HepG2 (cell line): ENCODE data around the gene IL24. TPM values are rescaled to one million over a fixed set of nuclear protein-coding genes. Genes with fewer than 3 reads are reported as not detected.

Source experiments
- ATAC-seq: fragments of 200-7000 bp; cut with Tn5 transposase; 3 replicates; pipeline ENCODE4 v1.9.1; 2020; ENCODE audit warnings: mild to moderate bottlenecking, moderate library complexity
- BruUV-seq: library from RNA; stranded (reverse); fragments of 400-500 nt; replicated peaks from 2 replicates; lab custom pipeline; 2021; lab: Mats Ljungman, UMichigan
- CTCF ChIA-PET: fragments of 300-600 bp; formaldehyde crosslinking; extraction: SDS; loops from one replicate; lab custom pipeline; 2021; ENCODE audit warnings: low total read pairs, inconsistent platforms, low intra/inter-chr PET ratio; lab: Yijun Ruan, JAX
- POLR2A ChIA-PET: fragments of 350-600 bp; sonication (Branson Sonifier 250); formaldehyde crosslinking; loops from one replicate; lab custom pipeline; 2020; ENCODE audit warnings: antibody characterized with exemption, inconsistent platforms; lab: Yijun Ruan, JAX
- DNase-seq: peaks from one replicate; pipeline ENCODE4 v3.0.0-alpha.2; 2015; ENCODE audit warnings: low spot score
- FAIRE-seq: peaks from 3 replicates; lab custom pipeline; 2011; peaks lifted over from hg19 to GRCh38; lab: Jason Lieb, UNC
- H2AFZ ChIP-seq: one replicate; pipeline ENCODE4 v1.6.1; 2011; ENCODE audit warnings: low read length, inconsistent platforms
- H3K27ac ChIP-seq: fragments of 300-600 bp; 3 replicates; pipeline ENCODE4 v1.8.0; 2011; ENCODE audit warnings: mixed run types, mild to moderate bottlenecking, mixed read lengths, low read length, inconsistent platforms; ENCODE audit not compliant: insufficient read depth; ENCODE audit errors: extremely low read length
- H3K27me3 ChIP-seq, 2 experiments: fragments of 200-600 bp in 1 of 2; 2 replicates in 1 of 2; 3 replicates in 1 of 2; pipeline versions ENCODE4 v1.6.0 to v1.8.0; 2011; ENCODE audit warnings: low read length in 2 of 2, mild to moderate bottlenecking in 2 of 2, moderate library complexity in 2 of 2, inconsistent platforms in 1 of 2; ENCODE audit not compliant: insufficient read depth in 2 of 2, control insufficient read depth in 1 of 2
- H3K36me3 ChIP-seq, 2 experiments: fragments of 200-600 bp in 1 of 2; replicated peaks in 1 of 2; 2 replicates in 1 of 2; 3 replicates in 1 of 2; pipeline versions ENCODE4 v1.5.1 to v1.8.0; 2011; ENCODE audit warnings: low read length in 2 of 2, inconsistent platforms in 1 of 2; ENCODE audit not compliant: insufficient read depth in 2 of 2, control insufficient read depth in 1 of 2
- H3K4me1 ChIP-seq: 2 replicates; pipeline ENCODE4 v1.5.1; 2012; ENCODE audit warnings: low read length, inconsistent platforms; ENCODE audit not compliant: insufficient read depth
- H3K4me2 ChIP-seq: 2 replicates; pipeline ENCODE4 v1.6.0; 2011; ENCODE audit warnings: low read depth, low read length, inconsistent platforms
- H3K4me3 ChIP-seq, 3 experiments: fragments of 200-600 bp in 1 of 3; sonication (generic), shearing (Covaris generic) in 1 of 3; replicated peaks in 1 of 3; 2 replicates each; pipeline ENCODE4 v1.5.1; 2011 to 2016; ENCODE audit warnings: low read length in 3 of 3, inconsistent platforms in 2 of 3, low read depth in 2 of 3, mild to moderate bottlenecking in 2 of 3, control low read depth in 1 of 3, mixed read lengths in 1 of 3; ENCODE audit not compliant: insufficient read depth in 1 of 3
- H3K79me2 ChIP-seq: one replicate; pipeline ENCODE4 v1.6.1; 2011; ENCODE audit warnings: low read length, inconsistent platforms; ENCODE audit not compliant: insufficient read depth
- H3K9ac ChIP-seq: 2 replicates; pipeline ENCODE4 v1.6.0; 2011; ENCODE audit warnings: mild to moderate bottlenecking, low read depth, low read length, inconsistent platforms; ENCODE audit not compliant: insufficient read depth
- H3K9me3 ChIP-seq: 2 replicates; pipeline ENCODE4 v1.5.1; 2012; ENCODE audit warnings: mild to moderate bottlenecking, low read length
- H4K20me1 ChIP-seq: 2 replicates; pipeline ENCODE4 v1.6.0; 2011; ENCODE audit warnings: inconsistent platforms, mild to moderate bottlenecking, low read length, moderate library complexity; ENCODE audit not compliant: insufficient read depth
- ARHGAP35 ChIP-seq: sonication (generic); formaldehyde crosslinking; IDR thresholded peaks from 2 replicates; pipeline ENCODE4 v1.9.0; 2022; ENCODE audit warnings: mild to moderate bottlenecking, inconsistent platforms, moderate library complexity, missing genetic modification reagents, borderline replicate concordance
- CHD4 ChIP-seq: fragments of 200-600 bp; sonication (generic); IDR thresholded peaks from 2 replicates; pipeline ENCODE4 v1.7.0; 2017; ENCODE audit warnings: mild to moderate bottlenecking, low read length, borderline replicate concordance
- DRAP1 ChIP-seq: IDR thresholded peaks from 2 replicates; pipeline ENCODE4 v1.6.1; 2016; ENCODE audit warnings: missing genetic modification reagents, missing compliant biosample characterization
- MAZ ChIP-seq, 2 experiments: sonication (generic) in 1 of 2; formaldehyde crosslinking in 1 of 2; IDR thresholded peaks; 2 replicates each; pipeline versions ENCODE4 v1.5.0 to v1.6.1; 2012 to 2020; ENCODE audit warnings: low read depth in 2 of 2, mild to moderate bottlenecking in 2 of 2, borderline replicate concordance in 1 of 2, improper control_type of control experiment in 1 of 2, low read length in 1 of 2, missing genetic modification reagents in 1 of 2, moderate library complexity in 1 of 2
- NFE2L1 ChIP-seq: sonication (generic); formaldehyde crosslinking; IDR thresholded peaks from 2 replicates; pipeline ENCODE4 v1.4.0; 2020; ENCODE audit warnings: missing genetic modification reagents, mild to moderate bottlenecking, borderline replicate concordance
- NPAS2 ChIP-seq: sonication (generic); formaldehyde crosslinking; IDR thresholded peaks from 2 replicates; pipeline ENCODE4 v1.8.0; 2022; ENCODE audit warnings: mild to moderate bottlenecking, missing genetic modification reagents, borderline replicate concordance
- PPARG ChIP-seq: conservative IDR thresholded peaks from 2 replicates; pipeline ENCODE4 v1.6.1; 2016; ENCODE audit warnings: missing biosample characterization, missing genetic modification reagents
- SIX4 ChIP-seq: sonication (generic); formaldehyde crosslinking; IDR thresholded peaks from 2 replicates; pipeline ENCODE4 v1.4.0; 2020; ENCODE audit warnings: missing genetic modification reagents
- TARDBP ChIP-seq: sonication (generic); formaldehyde crosslinking; IDR thresholded peaks from 2 replicates; pipeline ENCODE4 v1.8.0; 2022; ENCODE audit warnings: mild to moderate bottlenecking, missing genetic modification reagents
- YY1 ChIP-seq: IDR thresholded peaks from 2 replicates; pipeline ENCODE4 v1.6.1; 2011; ENCODE audit warnings: low read length, low read depth, moderate library complexity, mild to moderate bottlenecking; ENCODE audit not compliant: insufficient read depth, insufficient replicate concordance
- ZEB1 ChIP-seq: IDR thresholded peaks from 2 replicates; pipeline ENCODE4 v1.6.1; 2012; ENCODE audit warnings: mild to moderate bottlenecking, low read depth, inconsistent platforms; ENCODE audit not compliant: insufficient replicate concordance
- ZFP37 ChIP-seq: sonication (generic); formaldehyde crosslinking; IDR thresholded peaks from 2 replicates; pipeline ENCODE4 v1.4.0; 2020; ENCODE audit warnings: missing genetic modification reagents, borderline replicate concordance
- ZNF629 ChIP-seq: sonication (generic); formaldehyde crosslinking; conservative IDR thresholded peaks from 2 replicates; pipeline ENCODE4 v1.5.0; 2020; ENCODE audit warnings: missing genetic modification reagents
- ZNF720 ChIP-seq: sonication (generic); formaldehyde crosslinking; IDR thresholded peaks from 2 replicates; pipeline ENCODE4 v1.4.0; 2020; ENCODE audit warnings: missing genetic modification reagents
- ZNF878 ChIP-seq: sonication (generic); formaldehyde crosslinking; IDR thresholded peaks from 2 replicates; pipeline ENCODE4 v1.8.1; 2023; ENCODE audit warnings: mild to moderate bottlenecking, missing genetic modification reagents, moderate library complexity
- WGBS: methylation state at CpG from one replicate; pipeline ENCODE4 v1.1.6; 2017; ENCODE audit warnings: low lambda C conversion rate; 5-methylcytosine and 5-hydroxymethylcytosine counted together
- in situ Hi-C: cut with HindIII; loops from 2 replicates; pipeline ENCODE4 v1.10.0; 2017; ENCODE audit warnings: low pct_unique_long_range_greater_than_20kb; ENCODE audit not compliant: extremely low pct_ligation_motif_present
- intact Hi-C: fragments of 100-400 bp; cut with micrococcal nuclease; formaldehyde crosslinking; loops from one replicate; pipeline ENCODE4 v1.10.0; 2022; ENCODE audit not compliant: unreplicated experiment
- polyA plus RNA-seq, 8 experiments: library from polyadenylated mRNA; depleted of rRNA in 3 of 8; stranded (reverse) in 7 of 8; unstranded in 1 of 8; fragments of >200 nt; fragmentation: Illumina TruSeq in 4 of 8; extraction: Trizol in 4 of 8; gene quantifications; 2 replicates each; pipeline versions ENCODE4 v1.2.1 to v1.2.3, GENCODE V29; 2011 to 2016; ENCODE audit warnings: low read depth in 4 of 8, missing spikeins in 1 of 8, mixed read lengths in 1 of 8; ENCODE audit not compliant: insufficient read depth in 1 of 8
- total RNA-seq, 5 experiments: library from RNA; depleted of rRNA; stranded (reverse); fragments of >200 nt; fragmentation: Illumina TruSeq; extraction: Trizol; gene quantifications; 2 replicates each; pipeline ENCODE4 v1.2.3, GENCODE V29; 2016; ENCODE audit warnings: low read depth in 1 of 5

Gene IL24
- total and polyA plus RNA-seq, 2 of the 13 experiments (the other 11 are each of a cell fraction or from before 2014, with no cell fraction given): not detected

- in situ Hi-C loops (no loop called here), intact Hi-C loops (loop anchor here (5.0 kb wide), 1 partner anchor 44 kb away; no protein-coding TSS in a partner anchor)
- TF ChIP-seq ZEB1 (no peak), ZNF878 (CRISPR knock-in tag) (no peak), ZNF629 (CRISPR knock-in tag) (no peak), CHD4 (no peak), DRAP1 (CRISPR knock-in tag) (no peak), YY1 (no peak), ARHGAP35 (no peak), ZNF720 (CRISPR knock-in tag) (no peak), TARDBP (no peak), ZFP37 (no peak), SIX4 (CRISPR knock-in tag) (no peak), NPAS2 (CRISPR knock-in tag) (no peak), NFE2L1 (no peak), PPARG (no peak), MAZ (IDR thresholded peaks at IDR 0.05; ENCODE audit: borderline replicate concordance, low read depth, low read length) (no peak), MAZ (CRISPR knock-in tag; IDR thresholded peaks at IDR 0.05; ENCODE audit: low read depth) (no peak)
- H3K79me2 ChIP-seq: no peaks in the 10 kb centered on the region
- FAIRE-seq: no peak
- no TSS peak for BruUV-seq
- ChIA-PET POLR2A (no interaction called here), CTCF (no interaction called here)
- no peaks in the 10 kb centered on the region for H4K20me1 ChIP-seq
- H3K4me2 ChIP-seq: no peak overlapping the region
- H3K27me3 ChIP-seq: peaks cover 0 to 5% of the 10 kb centered on the region in 2 experiments; a peak in 1 of 5 replicates
- no peak overlapping the region for H2AFZ ChIP-seq
- no peak for ATAC-seq
- WGBS: 0% methylated on average over 1 of the region's 1 CpG
- H3K4me1 ChIP-seq: no peaks in the 10 kb centered on the region
- H3K9ac ChIP-seq: no peak overlapping the region
- H3K27ac ChIP-seq: no peak overlapping the region
- H3K4me3 ChIP-seq: no peak overlapping the region
- no peaks in the 10 kb centered on the region for H3K36me3 ChIP-seq
- no peak for DNase-seq
- H3K9me3 ChIP-seq: no peaks in the 10 kb centered on the region
Observed at GRCh38 chr1:206868264-206868663, 29.0 kb upstream of the IL24 start.
